T-helper 1 cell (primary cell): ENCODE results near the gene FGFBP2.
"Not testable (repeated sequence)": the region's sequence is repeated elsewhere in the genome, so short reads cannot be mapped to it uniquely, and the experiment has no call there.

ENCODE experiments used
- DNase-seq, 5 donors: peaks; one replicate each; pipeline ENCODE4 v3.0.0-alpha.2; 2012 to 2020

The FGFBP2 gene

DNA sequence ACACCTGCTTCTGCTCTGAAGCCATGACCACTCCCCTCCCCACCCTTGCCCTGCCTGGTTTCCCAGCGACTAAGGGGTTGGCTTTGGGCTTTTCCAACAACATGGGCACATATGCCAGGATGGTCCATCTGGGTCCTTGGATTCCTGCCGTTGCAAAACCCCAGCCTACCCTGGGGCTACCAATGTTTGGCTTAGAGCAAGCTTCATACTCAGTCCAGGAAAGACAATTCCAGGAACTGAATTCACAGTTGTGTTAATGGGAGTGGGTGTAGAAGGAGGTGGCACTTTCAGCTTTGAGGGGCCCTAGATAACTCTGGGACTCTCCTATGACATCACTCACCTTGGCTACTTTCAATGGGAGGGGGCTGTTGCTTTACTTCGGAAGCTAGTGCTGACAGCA lies 33.4 kb downstream of the FGFBP2 start:
- DNase-seq = no peak

DNA sequence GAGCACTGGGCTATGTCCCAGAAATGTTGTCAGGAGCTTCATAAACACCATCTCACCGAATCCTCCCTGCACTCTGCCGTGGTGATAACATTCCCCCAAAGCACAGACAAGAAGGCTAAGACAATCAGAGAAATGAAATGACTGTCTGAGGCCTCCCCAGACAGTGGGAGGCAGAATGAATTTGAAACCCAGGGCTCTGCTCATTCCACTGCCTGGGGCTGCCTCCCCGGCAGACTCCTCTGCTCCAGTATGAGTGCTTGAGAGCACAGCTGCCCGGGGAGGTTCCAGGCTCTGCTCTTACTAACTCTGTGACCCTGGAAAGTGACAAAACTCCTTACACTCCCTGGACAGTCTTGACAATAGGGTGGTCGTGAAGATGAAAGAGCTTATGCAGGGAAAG lies 34.1 kb downstream of the FGFBP2 start:
- no peak for DNase-seq

DNA sequence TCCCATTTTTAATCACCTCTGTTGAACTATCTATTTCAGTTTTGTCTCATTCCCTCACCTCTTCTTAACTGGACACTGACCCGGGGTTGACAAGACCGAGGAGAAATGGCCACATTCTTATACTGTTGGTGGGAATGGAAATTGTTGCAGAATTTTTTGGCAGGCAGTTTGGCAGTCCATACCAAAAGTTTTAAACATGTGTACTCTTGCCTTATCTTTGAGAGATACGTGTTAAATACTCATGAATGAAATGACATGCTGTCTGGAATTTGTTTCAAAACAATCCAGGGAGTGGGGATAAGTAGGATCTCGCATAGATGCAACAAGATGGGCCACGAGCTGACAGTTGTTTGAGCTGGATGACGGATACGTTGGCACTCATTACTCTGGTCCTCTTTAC lies 36.5 kb downstream of the FGFBP2 start:
- no peak for DNase-seq

DNA sequence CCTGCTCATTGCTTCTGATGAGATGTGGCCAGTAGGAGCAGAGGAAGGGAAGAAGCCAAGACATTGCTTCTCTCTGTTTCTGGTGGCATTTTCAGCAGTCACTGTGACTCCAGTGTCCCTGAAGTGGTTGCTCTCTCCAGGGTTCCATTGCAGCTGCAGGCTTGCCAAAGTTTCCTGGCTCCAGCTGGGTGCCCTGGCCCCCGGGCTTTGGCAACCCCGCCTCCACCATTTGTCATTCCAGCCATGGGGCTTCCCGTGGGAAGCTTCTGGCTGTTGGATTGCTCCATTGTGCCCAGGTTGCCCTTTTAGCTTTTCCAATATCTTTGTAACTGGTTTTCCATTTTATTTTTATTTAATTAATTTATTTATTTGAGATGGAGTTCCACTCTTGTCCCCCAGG lies 37.1 kb downstream of the FGFBP2 start:
- DNase-seq = no peak

DNA sequence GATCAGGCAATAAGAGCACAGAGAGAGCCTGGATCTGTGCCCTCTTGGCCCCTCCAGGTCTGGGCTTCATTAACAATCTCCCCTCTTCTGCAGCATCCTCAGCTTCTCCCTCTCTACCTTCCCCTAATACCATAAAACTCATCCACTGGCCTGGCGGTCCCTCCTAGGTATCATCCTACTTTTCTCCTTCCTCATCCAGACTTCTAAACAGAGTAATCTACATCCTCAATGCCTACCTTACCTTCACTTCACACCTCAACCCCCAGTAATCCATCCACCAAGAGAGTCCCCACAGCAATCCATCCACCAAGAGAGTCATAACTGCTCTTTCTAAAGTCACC lies 41.4 kb downstream of the FGFBP2 start:
- DNase-seq = no peak

DNA sequence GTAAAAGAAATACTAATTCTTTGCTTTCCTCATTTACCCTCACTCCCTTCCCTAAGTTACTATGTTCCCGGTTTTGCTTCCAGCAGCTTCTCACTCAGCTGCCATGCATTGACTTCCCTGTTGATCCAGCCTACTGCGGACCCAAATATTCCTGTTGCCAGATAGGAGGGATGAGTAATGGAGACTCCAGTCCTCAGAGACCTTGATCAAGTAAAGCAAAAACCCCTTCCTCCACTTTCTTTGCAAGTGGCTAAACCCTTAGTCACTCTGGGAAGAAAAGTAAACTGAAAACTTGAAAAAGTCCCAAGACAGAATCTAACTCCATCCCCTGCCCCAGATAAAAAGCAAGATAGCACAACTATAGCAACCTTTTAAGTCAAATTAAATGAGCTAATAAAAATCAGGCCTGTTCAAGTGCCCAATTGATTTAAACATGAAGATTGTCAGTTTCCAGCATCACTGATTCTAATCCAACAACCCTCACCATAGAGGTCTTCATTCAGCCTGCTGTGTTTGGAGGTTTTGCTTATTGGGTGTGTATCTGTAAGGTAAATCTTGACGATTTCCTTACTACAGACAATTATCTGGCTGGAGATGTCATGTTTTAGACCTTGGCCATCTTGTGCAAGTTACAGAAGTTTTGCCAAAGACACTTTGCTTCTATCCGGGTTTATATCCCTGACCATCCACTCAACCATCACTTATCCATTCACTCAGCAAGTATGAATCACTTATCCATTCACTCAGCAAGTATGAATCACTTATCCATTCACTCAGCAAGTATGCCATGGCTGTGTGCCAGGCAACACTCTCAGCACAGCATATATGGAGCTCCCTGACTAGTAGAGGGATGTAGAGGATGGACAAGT lies 42.0 kb downstream of the FGFBP2 start:
- no peak for DNase-seq

DNA sequence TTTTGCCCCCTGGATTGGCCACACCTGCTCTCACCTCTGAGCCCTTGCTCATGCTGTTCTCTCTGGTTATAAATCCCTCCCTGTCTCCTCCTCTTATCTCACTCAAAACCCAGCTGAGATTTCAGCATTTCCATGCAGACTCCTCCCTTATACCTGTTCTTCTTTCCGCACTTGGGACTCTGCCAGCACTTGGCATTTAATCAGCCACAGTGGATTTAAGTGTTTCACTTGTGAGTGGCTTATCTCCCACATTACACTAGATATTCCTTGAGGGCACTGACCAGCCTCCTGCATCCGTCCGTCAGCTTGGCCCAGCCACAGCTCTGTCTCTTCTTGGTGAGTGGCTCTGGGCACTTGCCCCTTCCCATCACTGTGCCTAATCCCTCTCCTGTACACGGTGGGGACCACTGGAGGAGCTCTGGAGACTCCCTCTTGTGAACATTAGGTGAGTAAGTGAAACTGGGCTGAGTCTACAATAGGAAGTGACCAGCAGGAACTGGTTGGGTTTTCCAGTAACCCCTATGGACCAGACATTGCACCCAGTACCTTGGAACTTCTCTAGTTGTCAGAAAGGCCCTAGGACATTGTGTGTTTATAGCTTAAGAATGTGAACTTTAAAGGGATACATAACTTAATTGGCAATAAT lies 44.4 kb downstream of the FGFBP2 start:
- no peak for DNase-seq

DNA sequence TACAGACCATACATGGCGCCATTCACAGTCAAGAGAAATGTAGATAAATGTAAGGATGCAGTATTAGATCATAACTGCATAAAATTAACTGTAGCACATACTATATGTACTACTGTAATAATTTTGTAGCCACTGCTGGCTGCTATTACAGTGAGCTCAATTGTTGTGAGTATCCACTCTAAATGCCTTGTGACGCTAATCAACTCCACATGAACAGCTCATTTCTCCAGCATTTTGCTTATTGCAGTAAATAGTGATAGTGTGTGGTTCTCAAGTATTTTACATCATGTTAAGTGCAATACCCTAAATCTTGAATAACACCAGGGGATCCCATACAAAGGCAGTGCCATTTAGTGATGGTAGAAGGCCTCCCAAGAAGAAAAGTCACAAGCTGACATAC lies 45.7 kb downstream of the FGFBP2 start:
- no peak for DNase-seq

DNA sequence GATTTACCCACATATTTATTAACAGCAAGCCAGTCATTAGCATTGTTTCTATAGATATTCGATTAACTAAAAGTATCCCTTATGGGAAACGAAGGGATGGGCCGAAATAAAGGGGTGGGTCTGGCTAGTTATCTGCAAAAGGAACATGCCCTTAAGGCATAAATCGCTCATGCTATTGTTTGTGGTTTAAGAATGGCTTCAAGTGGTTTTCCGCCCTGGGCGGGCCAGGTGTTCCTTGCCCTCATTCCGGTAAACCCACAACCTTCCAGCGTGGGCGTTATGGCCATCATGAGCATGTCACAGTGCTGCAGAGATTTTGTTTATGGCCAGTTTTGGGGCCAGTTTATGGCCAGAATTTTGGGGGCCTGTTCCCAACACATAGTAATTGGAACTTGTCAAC lies 46.6 kb downstream of the FGFBP2 start:
- not testable (repeated sequence) for DNase-seq

DNA sequence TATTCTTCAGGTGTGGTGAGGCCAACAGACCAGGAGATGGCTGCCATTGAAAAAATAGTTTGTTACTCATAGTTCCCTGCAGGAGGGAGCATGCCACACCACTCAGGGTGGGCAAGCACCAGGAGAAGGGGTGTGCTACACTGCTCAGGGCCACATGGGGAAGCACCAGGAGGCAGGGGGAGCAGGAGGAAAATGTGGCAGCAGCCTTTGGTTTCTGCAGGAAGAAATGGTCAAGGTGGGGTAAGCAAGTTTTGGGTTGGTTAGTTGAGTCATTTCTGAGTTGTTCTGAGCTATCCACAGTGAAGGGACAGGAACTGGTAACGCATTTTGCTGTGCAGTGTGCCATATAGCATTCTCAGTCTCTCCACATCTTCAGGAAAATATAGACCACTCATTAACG lies 48.2 kb downstream of the FGFBP2 start:
- DNase-seq = no peak

DNA sequence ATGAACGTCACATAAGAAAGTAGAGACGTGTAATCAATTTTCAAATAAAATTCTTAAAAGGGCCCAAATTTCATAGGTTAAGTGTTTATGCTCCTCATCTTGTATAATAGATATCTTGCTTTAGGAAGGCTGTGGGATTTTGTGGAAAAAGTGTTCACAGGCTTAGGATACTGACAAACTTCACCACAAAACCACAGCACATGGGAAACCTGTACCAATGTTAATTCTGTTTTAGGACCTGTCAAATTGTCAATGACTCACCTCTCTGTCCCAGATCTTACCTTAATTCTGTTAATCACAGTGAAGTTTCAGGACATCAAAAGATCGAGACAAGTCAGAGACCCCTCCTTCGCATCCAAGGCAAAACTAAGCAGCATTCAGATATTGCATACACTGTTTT lies 48.7 kb downstream of the FGFBP2 start:
- no peak for DNase-seq

DNA sequence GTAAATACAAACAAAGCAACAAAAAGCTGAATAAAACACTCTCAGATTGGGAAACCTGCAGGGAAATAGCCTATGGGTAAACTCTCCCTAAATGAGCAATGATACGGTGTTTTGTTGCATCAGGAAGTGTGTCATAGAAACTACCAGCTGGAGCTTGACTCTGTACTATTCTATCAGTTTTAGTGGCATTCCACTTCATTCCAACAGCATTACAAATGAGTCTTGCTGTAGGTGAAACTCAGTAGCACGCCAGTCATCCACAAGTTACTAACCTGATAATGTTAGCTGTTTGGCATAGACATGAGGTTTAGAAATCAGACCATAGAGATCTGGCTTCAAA lies 49.4 kb downstream of the FGFBP2 start:
- no peak for DNase-seq

DNA sequence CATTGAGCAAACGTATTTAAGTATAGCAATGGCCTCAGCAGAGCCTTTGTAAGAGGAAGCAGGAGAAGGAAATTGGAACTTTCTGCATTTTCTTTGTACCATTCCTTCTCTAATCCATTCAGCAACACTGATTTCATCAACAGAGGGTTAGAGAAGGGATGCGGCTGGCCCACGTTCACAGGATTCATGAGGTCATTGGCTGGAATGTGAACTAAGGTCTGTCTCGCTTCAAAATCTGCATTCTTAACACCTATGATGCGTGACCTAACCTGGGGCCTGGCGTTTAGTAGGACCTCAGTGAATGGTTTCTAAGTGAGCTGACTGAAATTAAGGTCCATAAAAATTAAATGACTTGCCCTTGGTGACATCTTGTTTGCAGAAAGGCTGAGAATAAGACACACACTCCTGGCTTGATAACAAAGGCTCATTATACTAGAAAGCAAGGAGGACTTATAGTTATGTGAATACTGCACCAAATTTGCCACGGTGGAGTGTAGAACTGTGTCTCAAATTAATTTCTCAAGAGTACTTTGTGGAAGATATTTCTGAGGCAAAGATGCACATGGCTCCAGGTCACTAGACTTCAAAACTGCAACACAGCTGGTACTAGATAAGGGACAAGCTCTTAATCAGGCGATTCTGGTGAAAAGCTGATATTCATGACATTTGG lies 49.9 kb downstream of the FGFBP2 start:
- DNase-seq = no peak

DNA sequence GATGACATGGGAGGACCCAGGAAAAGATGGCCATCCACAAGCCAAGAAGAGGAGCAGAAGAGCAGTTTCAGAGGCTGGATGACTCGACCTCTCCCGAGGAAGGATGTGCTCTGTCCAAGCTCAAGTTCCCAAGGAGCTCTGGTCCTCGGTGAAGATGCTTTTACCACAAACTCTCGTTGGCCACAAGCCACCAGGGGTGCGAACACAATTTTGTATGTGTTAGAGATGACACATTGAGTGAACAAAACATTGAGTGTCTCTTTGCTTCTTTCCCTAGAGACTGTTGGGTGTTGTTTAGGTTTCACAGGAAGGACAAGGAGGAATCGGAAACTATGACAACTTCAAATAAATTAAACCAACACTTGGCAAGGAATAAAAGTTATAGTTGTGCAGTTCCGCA lies 50.7 kb downstream of the FGFBP2 start:
- DNase-seq = no peak
